ENCODE data around the gene SH3BP4.

DNA sequence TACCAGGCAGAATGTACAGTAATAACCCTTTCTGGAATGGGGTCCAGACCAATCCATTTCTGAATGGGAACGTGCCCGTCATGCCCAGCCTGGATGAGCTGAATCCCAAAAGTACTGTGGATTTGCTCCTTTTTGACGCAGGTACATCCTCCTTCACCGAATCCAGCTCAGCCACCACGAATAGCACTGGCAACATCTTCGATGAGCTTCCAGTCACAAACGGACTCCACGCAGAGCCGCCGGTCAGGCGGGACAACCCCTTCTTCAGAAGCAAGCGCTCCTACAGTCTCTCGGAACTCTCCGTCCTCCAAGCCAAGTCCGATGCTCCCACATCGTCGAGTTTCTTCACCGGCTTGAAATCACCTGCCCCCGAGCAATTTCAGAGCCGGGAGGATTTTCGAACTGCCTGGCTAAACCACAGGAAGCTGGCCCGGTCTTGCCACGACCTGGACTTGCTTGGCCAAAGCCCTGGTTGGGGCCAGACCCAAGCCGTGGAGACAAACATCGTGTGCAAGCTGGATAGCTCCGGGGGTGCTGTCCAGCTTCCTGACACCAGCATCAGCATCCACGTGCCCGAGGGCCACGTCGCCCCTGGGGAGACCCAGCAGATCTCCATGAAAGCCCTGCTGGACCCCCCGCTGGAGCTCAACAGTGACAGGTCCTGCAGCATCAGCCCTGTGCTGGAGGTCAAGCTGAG lies 89.6 kb downstream of the SH3BP4 start:
- TF ChIP-seq CTCF (conservative IDR thresholded peaks at IDR 0.05; ENCODE audit: low read depth, low read length) = no peak
- TF ChIP-seq EZH2 (IDR thresholded peaks at IDR 0.05; ENCODE audit: borderline replicate concordance, low read depth, low read length, poor library complexity, severe bottlenecking) = no peak
